Coronary artery (tissue), 2 donors: Measurements from ENCODE around the gene MAN2A2.
"Not testable (repeated sequence)": the region's sequence is repeated elsewhere in the genome, so short reads cannot be mapped to it uniquely, and the experiment has no call there.

Experiments
- DNase-seq: peaks from one replicate; pipeline ENCODE4 v3.0.0-alpha.2; 2017; ENCODE audit warnings: low spot score
- H3K27ac ChIP-seq, 2 donors: fragments of 200-600 bp; sonication (generic); one replicate each; pipeline ENCODE4 v1.5.1; 2016 to 2019
- H3K4me3 ChIP-seq: fragments of 200-600 bp; sonication (generic); 2 replicates; pipeline ENCODE4 v1.5.1; 2016; ENCODE audit warnings: mild to moderate bottlenecking, moderate library complexity
- CTCF ChIP-seq: fragments of 200-600 bp; sonication (generic); IDR thresholded peaks from one replicate; pipeline ENCODE4 v1.5.1; 2019; ENCODE audit warnings: antibody characterized with exemption

Gene MAN2A2

GRCh38 chr15:90871139-90871715 is 31.9 kb upstream of the MAN2A2 start:
- DNase-seq = no peak
- H3K27ac ChIP-seq = peak overlapping the region; percentile 91 to 92
- H3K4me3 ChIP-seq = peak overlapping the region; percentile 80
- TF ChIP-seq CTCF = no peak

- Histone ChIP-seq H3K27ac (peak overlapping the region; percentile 91 to 92), H3K4me3 (peak overlapping the region; percentile 80)
- TF ChIP-seq CTCF = no peak
- no peak for DNase-seq
Measured at GRCh38 chr15:90871716-90872485, 31.2 kb upstream of the MAN2A2 start.

- Histone ChIP-seq H3K4me3 (peak overlapping the region; percentile 80), H3K27ac (peak overlapping the region; percentile 91 to 92)
- no peak for TF ChIP-seq CTCF
- DNase-seq = no peak
Measured at GRCh38 chr15:90872486-90873184, 30.5 kb upstream of the MAN2A2 start.

- Histone ChIP-seq H3K4me3 (peak overlapping the region; percentile 80), H3K27ac (peak overlapping the region in 1 of 2 donors; percentile 92)
- DNase-seq = no peak
- TF ChIP-seq CTCF = no peak
Measured at GRCh38 chr15:90873488-90873997, 29.6 kb upstream of the MAN2A2 start.

DNA sequence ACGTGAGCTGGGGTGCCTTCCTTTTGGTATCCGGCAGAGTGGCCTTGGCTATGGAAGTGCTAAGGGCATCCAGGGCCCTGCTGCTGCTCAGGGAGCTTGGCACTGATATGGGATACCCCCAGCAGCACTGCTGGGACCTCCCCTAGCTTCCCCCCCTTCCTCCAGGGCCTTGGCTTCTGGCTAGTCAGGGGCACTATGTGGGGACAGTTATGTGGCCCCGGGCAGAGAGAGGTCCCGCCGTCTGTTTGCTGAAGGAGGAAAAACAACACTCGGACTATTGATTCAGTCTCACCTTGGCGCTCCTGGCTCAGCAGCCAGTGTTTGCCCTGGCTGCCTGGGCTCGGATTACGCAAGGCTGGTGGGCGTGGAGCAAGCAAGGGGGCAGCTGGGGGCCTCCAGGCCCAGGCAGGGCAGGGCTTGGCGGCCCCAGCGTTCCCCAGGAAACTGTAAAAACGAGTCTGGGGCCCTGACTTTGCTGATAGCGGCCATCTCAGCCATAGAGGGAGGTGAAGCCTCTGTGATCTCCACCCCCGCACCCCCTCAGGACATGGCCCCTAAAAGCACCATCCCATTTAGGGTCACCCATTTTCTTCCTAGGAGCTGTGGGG is 29.0 kb upstream of the MAN2A2 start:
- no peak for TF ChIP-seq CTCF
- Histone ChIP-seq H3K4me3 (peak overlapping the region; percentile 80), H3K27ac (peak overlapping the region in 1 of 2 donors; percentile 92)
- no peak for DNase-seq

DNA sequence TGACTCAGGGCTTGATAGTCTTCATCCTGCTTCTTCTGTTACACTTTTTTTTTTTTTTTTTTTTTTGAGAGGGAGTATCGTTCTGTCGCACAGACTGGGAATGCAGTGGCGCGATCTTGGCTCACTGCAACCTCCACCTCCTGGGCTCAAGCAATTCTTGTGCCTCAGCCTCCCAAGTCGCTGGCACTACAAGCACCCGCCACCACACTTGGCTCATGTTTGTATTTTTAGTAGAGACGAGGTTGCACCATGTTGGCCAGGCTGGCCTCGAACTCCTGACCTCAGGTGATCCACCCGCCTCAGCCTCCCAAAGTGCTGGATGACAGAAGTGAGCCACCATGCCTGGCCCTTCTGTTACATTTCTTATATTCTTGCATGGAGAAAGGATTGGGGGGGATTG is 28.1 kb upstream of the MAN2A2 start:
- not testable (repeated sequence) for H3K4me3 ChIP-seq, DNase-seq
- peak overlapping the region in 1 of 2 donors; percentile 26 for H3K27ac ChIP-seq

- TF ChIP-seq CTCF = no peak
- no peak for DNase-seq
- Histone ChIP-seq H3K27ac (peak overlapping the region in 1 of 2 donors; percentile 26), H3K4me3 (no peak overlapping the region)
Measured at GRCh38 chr15:90875549-90875981, 27.5 kb upstream of the MAN2A2 start.
